Sigmoid colon (tissue), 4 donors: ENCODE data around the gene RASSF1.

Experiments used
- CTCF ChIP-seq, 4 experiments: fragments of 450-650 bp in 3 of 4; fragments of 200-600 bp in 1 of 4; IDR thresholded peaks; one replicate each; pipeline ENCODE4 v1.5.1; 2016 to 2019; ENCODE audit warnings: antibody characterized with exemption in 4 of 4, mild to moderate bottlenecking in 3 of 4, moderate library complexity in 2 of 4
- EP300 ChIP-seq, 4 donors: sonication (generic); formaldehyde crosslinking; IDR thresholded peaks; one replicate each; pipeline ENCODE4 v1.6.1; 2017; ENCODE audit warnings: antibody characterized with exemption in 4 of 4
- POLR2A ChIP-seq, 2 donors: fragments of 450-650 bp; IDR thresholded peaks; one replicate each; pipeline ENCODE4 v1.6.1; 2016; ENCODE audit warnings: antibody characterized with exemption in 2 of 2, mild to moderate bottlenecking in 2 of 2, moderate library complexity in 2 of 2
- POLR2AphosphoS5 ChIP-seq, 4 donors: sonication (generic); formaldehyde crosslinking; IDR thresholded peaks; one replicate each; pipeline ENCODE4 v1.6.1; 2017; ENCODE audit warnings: antibody characterized with exemption in 4 of 4

GRCh38 chr3:50389414-50389767, 48.8 kb upstream of the RASSF1 start:
- TF ChIP-seq POLR2A (IDR thresholded peaks at IDR 0.05), result no peak
- TF ChIP-seq CTCF (IDR thresholded peaks at IDR 0.05), result no peak
- TF ChIP-seq EP300 (IDR thresholded peaks at IDR 0.05), result no peak
- TF ChIP-seq POLR2AphosphoS5 (IDR thresholded peaks at IDR 0.05), result no peak
